Mesenchymal stem cell (in vitro differentiated cells and primary cell): ENCODE results near the gene MAN1A1.

Source experiments
- DNase-seq: peaks from one replicate; pipeline ENCODE4 v3.0.0-alpha.2; 2013
- H2AFZ ChIP-seq: one replicate; pipeline ENCODE4 v1.6.1; 2013; ENCODE audit warnings: low read depth, mild to moderate bottlenecking, control low read depth, inconsistent platforms, low read length, moderate library complexity
- H2AK5ac ChIP-seq: 2 replicates; pipeline ENCODE4 v1.6.1; 2013; ENCODE audit warnings: low read length, moderate library complexity, mild to moderate bottlenecking, inconsistent platforms; ENCODE audit not compliant: severe bottlenecking
- H2BK120ac ChIP-seq: one replicate; pipeline ENCODE4 v1.6.1; 2013; ENCODE audit warnings: low read depth, mild to moderate bottlenecking, inconsistent platforms, low read length, moderate library complexity
- H2BK12ac ChIP-seq, 2 experiments: one replicate each; pipeline ENCODE4 v1.6.1; 2013; ENCODE audit warnings: inconsistent platforms in 2 of 2, low read length in 2 of 2, mild to moderate bottlenecking in 2 of 2, moderate library complexity in 2 of 2, control low read depth in 1 of 2
- H2BK15ac ChIP-seq: one replicate; pipeline ENCODE4 v1.6.1; 2013; ENCODE audit warnings: mild to moderate bottlenecking, low read depth, inconsistent platforms; ENCODE audit not compliant: poor library complexity, severe bottlenecking
- H2BK5ac ChIP-seq: 2 replicates; pipeline ENCODE4 v1.6.1; 2013; ENCODE audit warnings: low read depth, mild to moderate bottlenecking, low read length, control low read depth, inconsistent platforms; ENCODE audit not compliant: poor library complexity, severe bottlenecking
- H3K14ac ChIP-seq, 2 experiments: one replicate each; pipeline ENCODE4 v1.6.1; 2013; ENCODE audit warnings: inconsistent platforms in 2 of 2, low read length in 2 of 2, control low read depth in 1 of 2, mild to moderate bottlenecking in 1 of 2, moderate library complexity in 1 of 2
- H3K18ac ChIP-seq, 2 experiments: one replicate each; pipeline ENCODE4 v1.6.1; 2013; ENCODE audit warnings: inconsistent platforms in 2 of 2, low read length in 2 of 2, control low read depth in 1 of 2, low read depth in 1 of 2, mild to moderate bottlenecking in 1 of 2
- H3K23ac ChIP-seq, 2 experiments: one replicate each; pipeline ENCODE4 v1.6.1; 2013; ENCODE audit warnings: inconsistent platforms in 2 of 2, low read length in 2 of 2, mild to moderate bottlenecking in 2 of 2, moderate library complexity in 2 of 2, control low read depth in 1 of 2
- H3K27ac ChIP-seq: 2 replicates; pipeline ENCODE4 v1.5.1; 2013; ENCODE audit warnings: mild to moderate bottlenecking, moderate library complexity, low read length, control low read depth, inconsistent platforms; ENCODE audit not compliant: poor library complexity, severe bottlenecking
- H3K27me3 ChIP-seq, 2 experiments: 2 replicates each; pipeline versions ENCODE4 v1.6.1 to v1.7.0; 2013; ENCODE audit warnings: low read length in 2 of 2, mild to moderate bottlenecking in 2 of 2, moderate library complexity in 2 of 2, control low read depth in 1 of 2, inconsistent platforms in 1 of 2; ENCODE audit not compliant: control insufficient read depth in 1 of 2, insufficient read depth in 1 of 2
- H3K36me3 ChIP-seq, 2 experiments: 2 replicates each; pipeline versions ENCODE4 v1.6.1 to v1.7.0; 2013; ENCODE audit warnings: low read length in 2 of 2, control low read depth in 1 of 2, inconsistent platforms in 1 of 2, low read depth in 1 of 2, mild to moderate bottlenecking in 1 of 2; ENCODE audit not compliant: insufficient read depth in 2 of 2, control insufficient read depth in 1 of 2
- H3K4ac ChIP-seq, 2 experiments: one replicate each; pipeline ENCODE4 v1.6.1; 2013; ENCODE audit warnings: inconsistent platforms in 2 of 2, low read length in 2 of 2, mild to moderate bottlenecking in 2 of 2, moderate library complexity in 2 of 2, control low read depth in 1 of 2, low read depth in 1 of 2
- H3K4me1 ChIP-seq: 2 replicates; pipeline ENCODE4 v1.6.1; 2013; ENCODE audit warnings: low read depth, low read length, control low read depth; ENCODE audit not compliant: control insufficient read depth, insufficient read depth
- H3K4me2 ChIP-seq: 2 replicates; pipeline ENCODE4 v1.6.1; 2013; ENCODE audit warnings: low read length, mild to moderate bottlenecking, inconsistent platforms; ENCODE audit not compliant: poor library complexity, severe bottlenecking
- H3K4me3 ChIP-seq, 2 experiments: 2 replicates each; pipeline versions ENCODE4 v1.5.1 to v1.7.0; 2013; ENCODE audit warnings: low read length in 2 of 2, mild to moderate bottlenecking in 2 of 2, control low read depth in 1 of 2, low read depth in 1 of 2; ENCODE audit not compliant: insufficient read depth in 1 of 2
- H3K79me1 ChIP-seq: replicated peaks from 2 replicates; pipeline ENCODE4 v1.6.1; 2013; ENCODE audit warnings: mild to moderate bottlenecking, control low read depth, low read length, inconsistent platforms; ENCODE audit not compliant: poor library complexity, severe bottlenecking
- H3K9ac ChIP-seq: 2 replicates; pipeline ENCODE4 v1.7.0; 2013; ENCODE audit warnings: mild to moderate bottlenecking, low read length, moderate library complexity
- H3K9me3 ChIP-seq: 2 replicates; pipeline ENCODE4 v1.7.0; 2013; ENCODE audit warnings: mild to moderate bottlenecking, low read length; ENCODE audit not compliant: control insufficient read depth
- H4K8ac ChIP-seq: one replicate; pipeline ENCODE4 v1.6.1; 2013; ENCODE audit warnings: inconsistent platforms, mild to moderate bottlenecking, low read length, moderate library complexity
- H4K91ac ChIP-seq: one replicate; pipeline ENCODE4 v1.6.1; 2013; ENCODE audit warnings: mild to moderate bottlenecking, low read length, inconsistent platforms
- WGBS: methylation state at CpG from one replicate; pipeline ENCODE4 v1.1.7; 2013; ENCODE audit warnings: mixed read lengths; 5-methylcytosine and 5-hydroxymethylcytosine counted together

MAN1A1 gene

DNA sequence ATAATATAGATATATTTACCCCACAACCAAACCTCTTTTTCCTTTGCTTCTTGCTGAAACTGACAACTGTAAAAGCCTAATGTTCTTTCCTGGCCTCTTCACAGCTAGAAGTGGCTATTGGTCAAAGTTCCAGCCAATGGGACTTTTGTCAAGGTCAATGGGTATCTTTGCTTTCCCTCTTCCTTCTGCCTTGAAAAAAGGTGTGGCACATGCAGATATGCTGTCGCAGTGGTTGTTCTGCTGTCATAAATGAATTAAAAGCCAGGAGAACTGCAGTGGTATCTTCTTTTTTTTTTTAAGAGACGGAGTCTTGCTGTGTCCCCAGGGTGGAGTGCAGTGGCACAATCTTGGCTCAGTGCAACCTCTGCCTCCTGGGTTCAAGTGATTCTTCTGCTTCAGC lies 29.9 kb downstream of the MAN1A1 start:
- H4K8ac ChIP-seq = no peak overlapping the region
- H3K79me1 ChIP-seq = peaks cover 11% of the 10 kb centered on the region
- no peak overlapping the region for H2BK5ac ChIP-seq
- H2BK15ac ChIP-seq = no peak overlapping the region
- no peak for DNase-seq
- H2BK12ac ChIP-seq = no peak overlapping the region
- H3K27ac ChIP-seq = no peak overlapping the region
- H3K4ac ChIP-seq = no peak overlapping the region
- no peak overlapping the region for H3K14ac ChIP-seq
- H3K27me3 ChIP-seq = no peaks in the 10 kb centered on the region
- H3K9ac ChIP-seq = no peak overlapping the region
- no peak overlapping the region for H3K18ac ChIP-seq
- H2AFZ ChIP-seq = no peak overlapping the region
- WGBS = 100% methylated on average over 2 of the region's 2 CpGs
- H3K9me3 ChIP-seq = no peaks in the 10 kb centered on the region
- H2AK5ac ChIP-seq = no peak overlapping the region
- H3K36me3 ChIP-seq = peaks cover 0 to 33% of the 10 kb centered on the region in 2 experiments
- peaks cover 1% of the 10 kb centered on the region for H3K4me1 ChIP-seq
- no peak overlapping the region for H2BK120ac ChIP-seq
- no peak overlapping the region for H3K4me2 ChIP-seq
- H4K91ac ChIP-seq = no peak overlapping the region
- no peak overlapping the region for H3K23ac ChIP-seq
- no peak overlapping the region for H3K4me3 ChIP-seq

DNA sequence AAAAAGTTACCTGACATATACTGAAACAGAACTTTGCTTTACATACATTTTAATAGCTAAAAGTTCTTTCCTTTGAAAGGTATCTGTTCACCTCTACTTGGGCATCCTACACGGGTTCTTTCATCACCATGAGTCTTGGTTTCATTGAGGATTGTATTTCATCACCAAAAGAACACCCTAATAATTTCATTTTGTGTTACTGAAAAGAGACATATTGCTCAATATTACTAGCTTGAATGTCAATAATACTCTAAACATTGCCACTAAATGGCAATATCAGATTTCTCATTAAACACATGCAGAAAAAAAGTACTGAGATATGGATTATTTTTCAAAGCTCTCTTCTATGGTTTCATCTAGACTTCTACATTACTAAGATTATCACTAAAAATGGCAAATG lies 30.8 kb downstream of the MAN1A1 start:
- H3K14ac ChIP-seq = no peak overlapping the region
- H2BK120ac ChIP-seq = no peak overlapping the region
- no peak overlapping the region for H4K8ac ChIP-seq
- H4K91ac ChIP-seq = no peak overlapping the region
- H3K23ac ChIP-seq = no peak overlapping the region
- H2AK5ac ChIP-seq = no peak overlapping the region
- no peak overlapping the region for H2BK12ac ChIP-seq
- H2BK5ac ChIP-seq = no peak overlapping the region
- no peak overlapping the region for H2AFZ ChIP-seq
- no CpG with 5 or more reads among the region's 1 CpG for WGBS
- no peaks in the 10 kb centered on the region for H3K9me3 ChIP-seq
- H3K4me3 ChIP-seq = no peak overlapping the region
- H3K4me1 ChIP-seq = peaks cover 1% of the 10 kb centered on the region
- H3K27me3 ChIP-seq = no peaks in the 10 kb centered on the region
- no peak overlapping the region for H2BK15ac ChIP-seq
- DNase-seq = no peak
- no peak overlapping the region for H3K18ac ChIP-seq
- no peak overlapping the region for H3K9ac ChIP-seq
- no peak overlapping the region for H3K4me2 ChIP-seq
- peaks cover 14% of the 10 kb centered on the region for H3K79me1 ChIP-seq
- H3K4ac ChIP-seq = no peak overlapping the region
- no peak overlapping the region for H3K27ac ChIP-seq
- H3K36me3 ChIP-seq = peaks cover 0 to 30% of the 10 kb centered on the region in 2 experiments

DNA sequence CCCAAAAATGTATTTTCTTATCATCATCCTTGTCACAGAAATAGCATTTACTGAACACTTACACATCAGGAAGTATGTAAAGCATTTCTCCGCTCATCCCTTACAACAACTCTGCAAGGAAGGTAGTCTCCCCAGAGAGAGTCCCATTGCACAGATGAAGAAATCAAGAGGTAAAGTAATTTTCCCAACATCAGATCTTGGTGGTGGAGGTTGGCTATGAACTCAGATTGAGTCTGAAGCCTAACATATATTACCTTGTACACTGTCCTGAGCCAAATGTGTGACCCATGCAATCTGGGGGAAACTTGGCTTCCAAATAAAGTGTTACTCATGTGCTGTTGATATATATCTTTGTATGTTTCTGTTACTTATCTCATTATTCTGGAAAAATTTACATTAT lies 31.4 kb downstream of the MAN1A1 start:
- 100% methylated on average over 1 of the region's 1 CpG for WGBS
- Histone ChIP-seq H3K4me3 (no peak overlapping the region), H3K9ac (no peak overlapping the region), H2AFZ (no peak overlapping the region), H2BK12ac (no peak overlapping the region), H3K79me1 (peaks cover 16% of the 10 kb centered on the region), H3K27me3 (no peaks in the 10 kb centered on the region), H3K36me3 (peaks cover 0 to 25% of the 10 kb centered on the region in 2 experiments), H3K4me1 (peaks cover 1% of the 10 kb centered on the region), H2BK5ac (no peak overlapping the region), H3K14ac (no peak overlapping the region), H3K4me2 (no peak overlapping the region), H2AK5ac (no peak overlapping the region), H3K18ac (no peak overlapping the region), H2BK120ac (no peak overlapping the region), H3K4ac (no peak overlapping the region), H4K8ac (no peak overlapping the region), H3K9me3 (no peaks in the 10 kb centered on the region), H2BK15ac (no peak overlapping the region), H3K23ac (no peak overlapping the region), H3K27ac (no peak overlapping the region), H4K91ac (no peak overlapping the region)
- no peak for DNase-seq

DNA sequence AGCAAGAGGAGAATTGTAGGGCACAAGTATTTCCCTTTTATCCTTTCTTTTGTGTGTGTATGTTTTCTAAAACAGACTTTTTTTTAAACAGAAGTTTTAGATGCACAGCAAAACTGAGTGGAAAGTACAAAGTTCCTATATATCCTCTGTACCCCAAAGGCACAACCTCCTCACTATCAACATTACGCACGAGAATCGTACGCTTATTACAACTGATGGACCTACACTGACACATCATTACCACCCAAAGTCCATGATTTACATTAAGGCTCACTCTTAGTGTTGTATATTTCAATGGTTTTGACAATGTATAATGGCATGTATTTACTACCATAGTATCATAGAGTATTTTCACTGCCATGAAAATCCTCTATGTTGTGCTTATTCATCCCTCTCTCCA lies 32.6 kb downstream of the MAN1A1 start:
- Histone ChIP-seq H4K91ac (no peak overlapping the region), H3K4me1 (no peaks in the 10 kb centered on the region), H3K23ac (no peak overlapping the region), H3K27ac (no peak overlapping the region), H2AFZ (no peak overlapping the region), H2AK5ac (no peak overlapping the region), H3K9ac (no peak overlapping the region), H2BK15ac (no peak overlapping the region), H2BK120ac (no peak overlapping the region), H3K36me3 (peaks cover 0 to 14% of the 10 kb centered on the region in 2 experiments), H3K18ac (no peak overlapping the region), H3K4me3 (no peak overlapping the region), H2BK5ac (no peak overlapping the region), H3K4ac (no peak overlapping the region), H3K27me3 (no peaks in the 10 kb centered on the region), H3K79me1 (peaks cover 13% of the 10 kb centered on the region), H4K8ac (no peak overlapping the region), H2BK12ac (no peak overlapping the region), H3K4me2 (no peak overlapping the region), H3K9me3 (no peaks in the 10 kb centered on the region), H3K14ac (no peak overlapping the region)
- 100% methylated on average over 1 of the region's 4 CpGs for WGBS
- DNase-seq = no peak
